Large intestine (tissue), 3 donors: ENCODE results near the gene ZBTB39. TPM values are rescaled to one million over a fixed set of nuclear protein-coding genes. Genes with fewer than 3 reads are reported as not detected.
A peak's percentile ranks its signal among the peaks of the same experiment; 100 is the strongest.
"Not testable (repeated sequence)": the region's sequence is repeated elsewhere in the genome, so short reads cannot be mapped to it uniquely, and the experiment has no call there.

ENCODE experiments used
- DNase-seq, 2 donors: peaks; one replicate each; pipeline versions ENCODE4 v3.0.0 to v3.0.0-alpha.2; 2013
- H3K27ac ChIP-seq: one replicate; pipeline ENCODE4 v1.5.1; 2013; ENCODE audit warnings: low read length
- H3K27me3 ChIP-seq: 2 replicates; pipeline ENCODE4 v1.6.1; 2013; ENCODE audit warnings: low read length; ENCODE audit not compliant: control insufficient read depth, insufficient read depth
- H3K36me3 ChIP-seq: 2 replicates; pipeline ENCODE4 v1.6.1; 2013; ENCODE audit warnings: low read length; ENCODE audit not compliant: control insufficient read depth, insufficient read depth
- H3K4me1 ChIP-seq: one replicate; pipeline ENCODE4 v1.6.1; 2013; ENCODE audit warnings: low read length; ENCODE audit not compliant: control insufficient read depth, insufficient read depth
- H3K4me3 ChIP-seq: one replicate; pipeline ENCODE4 v1.5.1; 2013; ENCODE audit warnings: low read length
- H3K9me3 ChIP-seq: one replicate; pipeline ENCODE4 v1.6.1; 2013; ENCODE audit warnings: mild to moderate bottlenecking, low read depth, low read length, moderate library complexity; ENCODE audit not compliant: control insufficient read depth
- WGBS: methylation state at CpG from one replicate; pipeline ENCODE4 v1.1.5; 2013; ENCODE audit warnings: low lambda C conversion rate; ENCODE audit not compliant: insufficient coverage; 5-methylcytosine and 5-hydroxymethylcytosine counted together
- polyA plus RNA-seq: library from polyadenylated mRNA; unstranded; fragments of 120-200 nt; gene quantifications from one replicate; pipeline ENCODE4 v1.2.1, GENCODE V29; 2013

Gene ZBTB39
- polyA plus RNA-seq, 1 donor: 6.9 TPM

DNA sequence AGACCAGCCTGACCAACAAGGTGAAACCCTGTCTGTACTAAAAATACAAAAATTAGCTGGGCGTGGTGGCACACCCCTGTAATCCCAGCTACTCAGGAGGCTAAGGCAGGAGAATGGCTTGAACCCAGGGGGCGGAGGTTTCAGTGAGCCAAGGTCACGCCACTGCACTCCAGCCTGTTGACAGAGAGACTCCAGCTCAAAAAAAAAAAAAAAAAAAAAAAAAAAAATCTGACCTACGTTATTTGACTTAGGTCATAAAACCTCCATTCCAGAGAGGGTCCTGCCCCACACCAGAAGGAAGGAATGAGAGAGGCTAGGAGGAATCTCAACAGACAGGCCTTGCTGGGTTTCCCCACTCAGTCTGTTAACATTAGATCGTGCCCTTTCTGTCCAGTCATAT lies 12.0 kb upstream of the ZBTB39 start:
- H3K36me3 ChIP-seq, H3K4me1 ChIP-seq, H3K27ac ChIP-seq, H3K27me3 ChIP-seq, DNase-seq, H3K9me3 ChIP-seq, H3K4me3 ChIP-seq: not testable (repeated sequence)
- 100% methylated on average over 1 of the region's 5 CpGs for whole genome bisulfite sequencing

DNA sequence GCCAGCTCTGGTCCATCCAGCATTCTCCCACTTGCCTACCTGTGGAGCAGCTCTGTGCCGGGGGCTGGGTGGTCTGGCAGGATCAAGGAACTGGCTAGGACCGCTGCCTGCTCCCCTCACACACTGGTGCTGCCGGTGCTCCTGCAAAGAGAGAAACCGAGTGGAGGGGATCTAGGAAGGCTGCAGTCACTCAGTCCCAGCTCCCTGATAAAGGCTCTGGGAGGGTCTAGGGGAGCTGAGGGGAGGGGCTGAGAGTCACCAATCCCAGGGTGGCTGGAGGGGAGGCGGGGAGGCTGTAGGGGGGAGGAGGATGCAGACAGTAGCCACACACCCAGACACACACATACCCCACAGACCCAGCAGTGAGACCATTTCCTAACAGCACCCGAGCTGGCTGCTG lies 10.0 kb upstream of the ZBTB39 start, which contains the start of gene TAC3:
Gene TAC3 (minus strand): TSS at position 182 of the 400 bp plus-strand sequence. CDS start 732 bp downstream, outside the sequence.
- Histone ChIP-seq H3K27me3 (peaks cover 2% of the 10 kb centered on the region), H3K36me3 (no peaks in the 10 kb centered on the region), H3K9me3 (no peaks in the 10 kb centered on the region), H3K4me3 (no peak within 1 kb of the TSS), H3K27ac (no peak within 1 kb of the TSS), H3K4me1 (no peaks in the 10 kb centered on the region)
- 0% methylated on average over 1 of the region's 6 CpGs for WGBS
- DNase-seq: no peak

DNA sequence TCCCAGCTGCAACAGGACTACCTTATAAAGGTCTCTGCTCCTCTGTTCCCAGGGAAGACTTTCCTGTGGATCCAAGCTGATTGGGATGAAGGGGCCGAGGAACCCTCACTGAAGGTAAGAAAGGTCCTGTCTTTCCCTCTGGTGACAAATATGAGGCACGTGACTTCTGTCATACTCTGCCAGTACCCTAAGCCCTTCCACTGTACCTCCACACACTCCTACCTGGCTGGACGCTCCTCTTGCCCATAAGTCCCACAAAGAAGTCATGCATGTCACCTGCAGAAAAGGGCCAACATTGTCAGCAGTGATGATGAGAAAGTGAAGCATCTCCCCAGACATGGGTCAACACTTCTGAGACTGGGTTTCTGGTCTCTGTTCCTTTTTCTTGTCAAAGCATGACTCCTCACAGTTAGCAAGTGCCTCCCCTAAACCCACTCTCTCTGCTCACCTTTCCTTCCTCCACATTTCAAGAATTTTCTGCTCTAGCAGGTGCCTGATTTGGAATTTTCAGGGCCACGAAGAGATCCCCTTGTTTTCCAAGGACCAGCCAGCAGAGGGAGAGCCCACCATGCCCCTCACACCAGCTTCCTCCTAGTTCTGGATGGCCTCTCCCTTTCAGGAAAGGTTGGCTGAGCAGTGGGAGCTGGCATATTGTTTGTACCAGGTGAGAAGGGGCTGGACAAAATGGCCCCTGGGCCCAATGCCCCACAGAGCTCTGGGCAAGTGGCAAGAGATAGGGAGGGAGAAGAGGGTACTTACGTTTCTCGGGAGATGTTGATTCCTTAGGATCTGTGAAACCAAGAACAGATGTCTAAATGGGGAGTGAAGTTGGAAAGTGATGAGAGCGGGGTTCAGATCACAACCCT lies 6.5 kb upstream of the ZBTB39 start:
- no CpG with 5 or more reads among the region's 7 CpGs for WGBS

DNA sequence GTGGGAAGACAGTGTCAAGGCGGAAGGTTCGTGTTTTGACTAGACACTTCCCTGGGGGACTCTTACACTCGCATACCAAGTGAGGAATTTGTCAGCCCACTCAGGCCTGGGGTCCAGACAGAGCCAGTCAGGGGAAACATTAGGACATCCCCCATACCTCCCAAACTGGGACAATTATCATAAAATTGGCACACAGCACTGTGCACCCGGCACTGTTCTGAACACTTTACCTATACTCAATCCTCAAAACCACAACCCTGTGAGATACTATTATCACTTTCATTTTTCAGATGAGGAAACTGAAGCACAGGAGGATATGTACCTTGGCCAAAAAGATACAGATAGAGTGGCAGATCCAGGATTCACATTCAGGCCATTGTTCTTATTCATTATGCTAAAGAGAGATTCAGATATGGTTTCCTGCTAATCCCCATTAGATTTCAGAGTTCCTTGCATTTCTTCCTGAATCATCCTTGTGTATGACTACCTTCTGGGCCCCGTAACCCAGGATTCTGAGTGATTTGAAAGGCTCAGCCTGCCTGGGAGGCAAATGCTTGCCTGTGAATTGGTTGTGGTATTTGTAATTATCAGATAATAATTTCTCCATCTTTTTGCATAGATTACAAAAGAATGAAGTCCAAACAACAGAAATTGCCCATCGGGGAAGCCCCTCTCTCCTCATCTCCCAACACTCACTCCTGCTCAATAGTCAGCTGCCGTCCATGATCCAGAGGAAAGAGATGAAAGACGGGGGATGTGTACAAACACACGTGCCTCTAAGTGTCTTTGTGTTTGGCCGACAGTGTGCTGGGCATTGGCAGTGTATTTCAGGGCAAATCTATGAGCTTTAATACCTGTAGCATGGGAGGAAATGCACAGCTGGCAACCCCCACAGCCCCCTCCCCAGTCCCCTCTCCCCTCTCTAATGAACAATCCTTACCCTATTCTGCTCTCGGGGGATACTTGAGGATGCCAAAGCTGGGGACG lies 5.4 kb upstream of the ZBTB39 start:
- no peak overlapping the region for H3K4me3 ChIP-seq
- peaks cover 12% of the 10 kb centered on the region for H3K4me1 ChIP-seq
- no CpG with 5 or more reads among the region's 12 CpGs for WGBS
- no peaks in the 10 kb centered on the region for H3K9me3 ChIP-seq
- H3K36me3 ChIP-seq: no peaks in the 10 kb centered on the region
- no peak for DNase-seq
- no peak overlapping the region for H3K27ac ChIP-seq
- H3K27me3 ChIP-seq: peaks cover 2% of the 10 kb centered on the region

More for the DNA sequence above, 6.5 kb upstream of the ZBTB39 start:
- Histone ChIP-seq H3K36me3 (no peaks in the 10 kb centered on the region), H3K27ac (no peak overlapping the region), H3K9me3 (no peaks in the 10 kb centered on the region), H3K27me3 (peaks cover 2% of the 10 kb centered on the region), H3K4me1 (peaks cover 10% of the 10 kb centered on the region), H3K4me3 (no peak overlapping the region)
- DNase-seq: no peak

DNA sequence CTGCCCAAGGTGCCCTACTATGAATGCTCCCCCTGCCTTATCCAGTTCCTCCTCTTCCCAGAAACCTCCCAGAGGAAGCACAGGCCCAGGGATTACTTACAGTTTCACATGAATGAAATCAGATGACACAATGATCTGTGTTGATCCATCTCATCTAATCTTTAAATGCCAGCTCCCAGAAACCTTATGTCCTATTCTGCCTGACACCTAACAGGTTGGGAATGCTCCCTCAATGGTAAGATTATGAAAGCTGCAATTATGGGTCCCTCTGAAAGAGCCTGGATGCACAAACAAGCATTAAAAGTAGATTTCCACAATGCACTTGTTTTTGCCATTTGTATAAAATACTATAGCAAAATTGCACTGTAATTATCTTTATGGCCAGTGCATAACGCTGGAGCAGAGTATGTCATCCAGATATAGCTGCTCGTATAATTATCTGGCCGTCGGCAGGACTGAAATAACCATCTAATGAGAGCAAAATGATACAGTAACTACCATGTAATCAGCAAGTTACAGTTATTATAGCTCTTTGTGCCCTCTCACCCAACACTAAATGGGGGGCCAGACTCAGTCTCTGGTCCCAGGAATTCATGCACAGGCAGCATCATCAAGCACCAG lies 4.4 kb upstream of the ZBTB39 start:
- no peak for DNase-seq
- no CpG with 5 or more reads among the region's 4 CpGs for WGBS
- Histone ChIP-seq H3K4me1 (peaks cover 15% of the 10 kb centered on the region), H3K27me3 (peaks cover 2% of the 10 kb centered on the region), H3K27ac (no peak overlapping the region), H3K36me3 (no peaks in the 10 kb centered on the region), H3K4me3 (no peak overlapping the region), H3K9me3 (no peaks in the 10 kb centered on the region)

DNA sequence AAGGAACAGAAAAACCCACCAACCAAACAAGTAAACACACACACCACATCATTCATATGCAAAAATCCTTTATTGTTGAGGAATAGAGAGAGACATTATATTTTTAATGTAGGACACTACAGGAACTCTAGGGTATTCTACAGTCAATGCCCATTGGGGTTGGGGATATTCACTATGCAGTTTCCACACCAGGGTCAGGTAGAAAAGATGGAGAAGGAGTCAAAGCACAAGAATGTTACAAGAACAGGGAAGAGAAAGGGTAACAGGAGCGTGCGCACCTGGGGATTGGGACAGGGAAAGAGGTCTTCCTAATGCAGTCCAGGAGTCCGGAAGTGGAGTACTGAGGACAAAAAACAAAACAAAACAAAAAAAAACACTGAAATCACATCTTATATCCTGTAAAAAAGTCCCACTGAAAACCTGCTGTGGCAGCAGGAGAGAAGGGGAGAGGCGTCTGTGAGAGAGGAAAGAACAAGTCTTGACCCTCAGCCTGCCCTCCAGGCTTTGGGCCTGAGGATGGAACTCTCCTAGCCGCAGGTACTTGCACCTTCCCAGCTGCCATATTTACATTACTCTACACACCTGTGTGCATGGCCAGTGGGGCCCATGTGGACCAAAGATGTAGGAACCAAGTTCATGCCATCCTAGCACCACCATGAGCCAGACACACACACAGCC lies 3.7 kb upstream of the ZBTB39 start:
- DNase-seq: no peak
- Histone ChIP-seq H3K9me3 (no peaks in the 10 kb centered on the region), H3K4me1 (peaks cover 17% of the 10 kb centered on the region), H3K27me3 (peaks cover 2% of the 10 kb centered on the region), H3K36me3 (no peaks in the 10 kb centered on the region), H3K27ac (no peak overlapping the region), H3K4me3 (no peak overlapping the region)
- no CpG with 5 or more reads among the region's 5 CpGs for WGBS

DNA sequence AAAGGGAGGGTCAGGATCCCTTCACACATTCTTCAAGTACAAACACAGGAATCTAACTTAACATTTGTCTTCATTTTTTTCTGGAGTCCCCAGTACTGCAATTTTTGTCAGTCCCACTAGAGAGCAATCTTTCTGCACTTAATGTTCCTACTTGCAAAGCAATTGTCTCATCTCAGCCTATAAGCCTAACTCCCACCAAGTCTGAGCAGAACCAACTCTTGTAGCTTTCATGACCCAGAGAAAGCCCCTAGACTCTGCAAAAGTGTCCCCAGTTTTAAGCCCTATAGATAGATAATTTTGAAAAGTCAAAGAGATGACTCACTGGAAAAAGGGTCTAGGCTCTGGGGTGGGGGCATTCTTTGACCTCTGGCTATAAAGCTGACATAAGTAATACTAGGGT lies 1.8 kb upstream of the ZBTB39 start:
- Histone ChIP-seq H3K27ac (no peak overlapping the region), H3K4me1 (peaks cover 21% of the 10 kb centered on the region), H3K9me3 (no peaks in the 10 kb centered on the region), H3K27me3 (no peaks in the 10 kb centered on the region), H3K36me3 (peaks cover 16% of the 10 kb centered on the region), H3K4me3 (no peak overlapping the region)
- DNase-seq: peak in 1 of 2 donors; percentile 61

DNA sequence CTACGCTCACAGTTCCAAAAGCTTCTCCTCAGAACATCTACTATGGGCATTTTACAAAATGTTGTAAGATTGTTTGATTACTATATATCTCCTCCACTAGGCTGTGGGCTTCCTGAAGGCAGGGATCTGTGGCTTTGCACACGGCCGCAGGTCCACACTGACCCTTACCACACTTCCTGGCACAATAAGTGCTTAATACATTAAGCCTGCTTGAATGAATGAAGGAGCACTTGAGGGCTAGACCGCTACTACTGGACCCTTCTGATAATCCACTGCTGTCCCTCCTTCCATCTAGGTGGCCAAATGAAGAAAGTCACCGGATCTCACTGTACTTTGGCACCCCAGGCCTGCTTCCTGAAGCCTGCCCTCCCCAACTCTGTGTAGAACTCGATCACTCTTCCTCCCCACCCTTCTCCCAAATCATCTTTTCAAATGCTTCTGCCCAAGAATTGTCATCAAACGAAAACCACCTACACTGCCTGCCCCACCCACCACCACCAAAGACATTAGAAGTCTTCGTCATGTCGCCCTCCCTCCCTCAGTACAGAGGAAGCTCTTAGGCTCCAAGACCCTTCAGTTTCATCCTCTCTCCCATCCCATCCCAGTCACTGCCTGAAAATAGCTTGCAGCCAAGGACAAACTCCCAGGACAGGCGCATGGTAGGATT lies 596 bp upstream of the ZBTB39 start:
- peak overlapping the region; percentile 23 for H3K4me3 ChIP-seq
- no peak overlapping the region for H3K27ac ChIP-seq

DNA sequence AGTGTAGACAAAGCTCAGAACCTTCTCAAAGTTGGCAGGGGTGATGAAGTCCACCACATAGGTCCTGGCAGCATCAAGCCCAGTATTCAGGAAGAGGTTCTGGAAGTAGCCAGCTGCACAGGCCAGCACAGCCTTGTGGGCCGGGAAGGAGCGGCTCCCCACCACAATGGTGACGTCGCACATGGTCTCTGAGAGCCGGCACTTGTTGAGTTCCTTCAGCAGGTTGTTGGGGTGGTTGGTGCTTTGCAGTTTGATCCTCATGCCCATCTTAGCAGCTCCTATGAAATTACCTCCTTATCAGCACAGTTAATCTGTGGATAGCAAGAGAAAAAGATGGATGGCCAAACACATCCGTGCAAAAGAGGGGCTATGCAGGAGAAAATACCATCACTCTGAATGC lies 1.7 kb downstream of the ZBTB39 start:
- Histone ChIP-seq H3K4me1 (peaks cover 27% of the 10 kb centered on the region), H3K36me3 (peaks cover 49% of the 10 kb centered on the region), H3K9me3 (no peaks in the 10 kb centered on the region), H3K27me3 (no peaks in the 10 kb centered on the region), H3K4me3 (no peak overlapping the region), H3K27ac (no peak overlapping the region)
- DNase-seq: no peak
- no CpG with 5 or more reads among the region's 6 CpGs for WGBS

More for the DNA sequence above, 596 bp upstream of the ZBTB39 start:
- H3K4me1 ChIP-seq: peaks cover 21% of the 10 kb centered on the region
- peaks cover 28% of the 10 kb centered on the region for H3K36me3 ChIP-seq
- DNase-seq: no peak
- 60% methylated on average over 1 of the region's 10 CpGs for WGBS
- no peaks in the 10 kb centered on the region for H3K9me3 ChIP-seq
- H3K27me3 ChIP-seq: no peaks in the 10 kb centered on the region
